ENCODE results near the gene ZNF219. TPM values are rescaled to one million over a fixed set of nuclear protein-coding genes. Genes with fewer than 3 reads are reported as not detected.
A peak's percentile ranks its signal among the peaks of the same experiment; 100 is the strongest.

The ZNF219 gene
- total and polyA plus RNA-seq, 2 of the 13 experiments (the other 11 are each of a cell fraction or from before 2014, with no cell fraction given): 34.5 to 36.6 TPM

DNA sequence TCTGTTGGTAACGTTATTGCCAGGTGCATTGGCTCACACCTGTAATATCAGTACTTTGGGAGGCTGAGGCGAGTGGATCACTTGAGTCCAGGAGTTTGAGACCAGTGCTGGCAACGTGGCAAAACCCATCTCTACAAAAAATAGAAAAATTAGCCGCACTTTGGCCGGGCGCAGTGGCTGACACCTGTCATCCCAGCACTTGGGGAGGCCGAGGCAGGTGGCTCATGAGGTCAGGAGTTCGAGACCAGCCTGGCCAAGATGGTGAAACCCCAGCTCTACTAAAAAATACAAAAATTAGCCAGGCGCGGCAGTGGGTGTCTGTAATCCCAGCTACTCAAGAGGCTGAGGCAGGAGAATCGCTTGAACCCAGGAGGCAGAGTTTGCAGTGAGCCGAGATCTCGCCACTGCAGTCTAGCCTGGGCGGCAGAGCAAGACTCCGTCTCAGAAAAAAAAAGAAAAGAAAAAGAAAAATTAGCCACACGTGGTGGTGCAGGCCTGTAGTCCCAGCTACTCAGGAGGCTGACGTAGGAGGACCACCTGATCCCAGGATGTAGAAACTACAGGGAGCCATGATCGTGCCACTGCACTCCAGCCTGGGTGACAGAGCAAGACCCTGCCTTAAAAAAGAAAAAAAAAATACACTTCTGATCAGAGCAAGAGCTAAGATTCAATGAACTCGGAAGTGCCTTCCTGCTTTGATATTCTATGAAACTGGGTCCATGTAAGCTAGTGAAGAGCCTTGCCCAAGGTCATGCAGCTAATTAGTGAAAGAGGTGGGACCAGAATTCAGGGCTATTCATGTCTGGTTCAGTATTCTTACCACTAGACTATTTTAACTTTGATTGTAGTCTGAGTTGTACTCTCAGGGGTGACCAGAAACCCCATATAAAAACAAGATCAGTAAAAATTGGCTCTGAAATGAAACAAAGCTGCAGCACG lies 45.0 kb downstream of the ZNF219 start (continued):
- TF ChIP-seq, protein P1, sequence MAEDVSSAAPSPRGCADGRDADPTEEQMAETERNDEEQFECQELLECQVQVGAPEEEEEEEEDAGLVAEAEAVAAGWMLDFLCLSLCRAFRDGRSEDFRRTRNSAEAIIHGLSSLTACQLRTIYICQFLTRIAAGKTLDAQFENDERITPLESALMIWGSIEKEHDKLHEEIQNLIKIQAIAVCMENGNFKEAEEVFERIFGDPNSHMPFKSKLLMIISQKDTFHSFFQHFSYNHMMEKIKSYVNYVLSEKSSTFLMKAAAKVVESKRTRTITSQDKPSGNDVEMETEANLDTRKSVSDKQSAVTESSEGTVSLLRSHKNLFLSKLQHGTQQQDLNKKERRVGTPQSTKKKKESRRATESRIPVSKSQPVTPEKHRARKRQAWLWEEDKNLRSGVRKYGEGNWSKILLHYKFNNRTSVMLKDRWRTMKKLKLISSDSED (CRISPR knock-in tag; IDR thresholded peaks at IDR 0.05): no peak
- TF ChIP-seq ZFP62 (CRISPR knock-in tag; IDR thresholded peaks at IDR 0.05): no peak
- peak; percentile 20; the same call in 1 of the 2 replicates for TF ChIP-seq SPEN (CRISPR knock-in tag; IDR thresholded peaks at IDR 0.05; ENCODE audit: low read depth)
- TF ChIP-seq PAF1 (CRISPR knock-in tag; IDR thresholded peaks at IDR 0.05): no peak
- peak; percentile 15; the same call in 1 of the 2 replicates for TF ChIP-seq ZNF264 (CRISPR knock-in tag; IDR thresholded peaks at IDR 0.05)
- TF ChIP-seq, protein P2, sequence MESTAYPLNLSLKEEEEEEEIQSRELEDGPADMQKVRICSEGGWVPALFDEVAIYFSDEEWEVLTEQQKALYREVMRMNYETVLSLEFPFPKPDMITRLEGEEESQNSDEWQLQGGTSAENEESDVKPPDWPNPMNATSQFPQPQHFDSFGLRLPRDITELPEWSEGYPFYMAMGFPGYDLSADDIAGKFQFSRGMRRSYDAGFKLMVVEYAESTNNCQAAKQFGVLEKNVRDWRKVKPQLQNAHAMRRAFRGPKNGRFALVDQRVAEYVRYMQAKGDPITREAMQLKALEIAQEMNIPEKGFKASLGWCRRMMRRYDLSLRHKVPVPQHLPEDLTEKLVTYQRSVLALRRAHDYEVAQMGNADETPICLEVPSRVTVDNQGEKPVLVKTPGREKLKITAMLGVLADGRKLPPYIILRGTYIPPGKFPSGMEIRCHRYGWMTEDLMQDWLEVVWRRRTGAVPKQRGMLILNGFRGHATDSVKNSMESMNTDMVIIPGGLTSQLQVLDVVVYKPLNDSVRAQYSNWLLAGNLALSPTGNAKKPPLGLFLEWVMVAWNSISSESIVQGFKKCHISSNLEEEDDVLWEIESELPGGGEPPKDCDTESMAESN (CRISPR knock-in tag; conservative IDR thresholded peaks at IDR 0.05): peak; percentile 55; the same call in 1 of the 2 replicates
- TF ChIP-seq YEATS2 (CRISPR knock-in tag; IDR thresholded peaks at IDR 0.05; ENCODE audit: borderline replicate concordance): no peak
- TF ChIP-seq ASH2L (IDR thresholded peaks at IDR 0.05; ENCODE audit: insufficient read length, low read depth, low read length): no peak
- TF ChIP-seq ELF3 (CRISPR knock-in tag; IDR thresholded peaks at IDR 0.05): peak; percentile 35; the same call in 1 of the 2 replicates
- TF ChIP-seq ZNF263 (CRISPR knock-in tag; IDR thresholded peaks at IDR 0.05): no peak; the same call in 1 of the 2 replicates
- no peak for TF ChIP-seq SETDB1 (CRISPR knock-in tag; IDR thresholded peaks at IDR 0.05; ENCODE audit: borderline replicate concordance)
- peak; percentile 64; the same call in 1 of the 2 replicates for TF ChIP-seq ZNF225 (CRISPR knock-in tag; IDR thresholded peaks at IDR 0.05)
- TF ChIP-seq, protein P3, sequence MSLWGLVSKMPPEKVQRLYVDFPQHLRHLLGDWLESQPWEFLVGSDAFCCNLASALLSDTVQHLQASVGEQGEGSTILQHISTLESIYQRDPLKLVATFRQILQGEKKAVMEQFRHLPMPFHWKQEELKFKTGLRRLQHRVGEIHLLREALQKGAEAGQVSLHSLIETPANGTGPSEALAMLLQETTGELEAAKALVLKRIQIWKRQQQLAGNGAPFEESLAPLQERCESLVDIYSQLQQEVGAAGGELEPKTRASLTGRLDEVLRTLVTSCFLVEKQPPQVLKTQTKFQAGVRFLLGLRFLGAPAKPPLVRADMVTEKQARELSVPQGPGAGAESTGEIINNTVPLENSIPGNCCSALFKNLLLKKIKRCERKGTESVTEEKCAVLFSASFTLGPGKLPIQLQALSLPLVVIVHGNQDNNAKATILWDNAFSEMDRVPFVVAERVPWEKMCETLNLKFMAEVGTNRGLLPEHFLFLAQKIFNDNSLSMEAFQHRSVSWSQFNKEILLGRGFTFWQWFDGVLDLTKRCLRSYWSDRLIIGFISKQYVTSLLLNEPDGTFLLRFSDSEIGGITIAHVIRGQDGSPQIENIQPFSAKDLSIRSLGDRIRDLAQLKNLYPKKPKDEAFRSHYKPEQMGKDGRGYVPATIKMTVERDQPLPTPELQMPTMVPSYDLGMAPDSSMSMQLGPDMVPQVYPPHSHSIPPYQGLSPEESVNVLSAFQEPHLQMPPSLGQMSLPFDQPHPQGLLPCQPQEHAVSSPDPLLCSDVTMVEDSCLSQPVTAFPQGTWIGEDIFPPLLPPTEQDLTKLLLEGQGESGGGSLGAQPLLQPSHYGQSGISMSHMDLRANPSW (CRISPR knock-in tag; IDR thresholded peaks at IDR 0.05; ENCODE audit: borderline replicate concordance): 0 out of 2 replicates have a peak, but pooled peaks have one; percentile 1
- TF ChIP-seq, protein P4, sequence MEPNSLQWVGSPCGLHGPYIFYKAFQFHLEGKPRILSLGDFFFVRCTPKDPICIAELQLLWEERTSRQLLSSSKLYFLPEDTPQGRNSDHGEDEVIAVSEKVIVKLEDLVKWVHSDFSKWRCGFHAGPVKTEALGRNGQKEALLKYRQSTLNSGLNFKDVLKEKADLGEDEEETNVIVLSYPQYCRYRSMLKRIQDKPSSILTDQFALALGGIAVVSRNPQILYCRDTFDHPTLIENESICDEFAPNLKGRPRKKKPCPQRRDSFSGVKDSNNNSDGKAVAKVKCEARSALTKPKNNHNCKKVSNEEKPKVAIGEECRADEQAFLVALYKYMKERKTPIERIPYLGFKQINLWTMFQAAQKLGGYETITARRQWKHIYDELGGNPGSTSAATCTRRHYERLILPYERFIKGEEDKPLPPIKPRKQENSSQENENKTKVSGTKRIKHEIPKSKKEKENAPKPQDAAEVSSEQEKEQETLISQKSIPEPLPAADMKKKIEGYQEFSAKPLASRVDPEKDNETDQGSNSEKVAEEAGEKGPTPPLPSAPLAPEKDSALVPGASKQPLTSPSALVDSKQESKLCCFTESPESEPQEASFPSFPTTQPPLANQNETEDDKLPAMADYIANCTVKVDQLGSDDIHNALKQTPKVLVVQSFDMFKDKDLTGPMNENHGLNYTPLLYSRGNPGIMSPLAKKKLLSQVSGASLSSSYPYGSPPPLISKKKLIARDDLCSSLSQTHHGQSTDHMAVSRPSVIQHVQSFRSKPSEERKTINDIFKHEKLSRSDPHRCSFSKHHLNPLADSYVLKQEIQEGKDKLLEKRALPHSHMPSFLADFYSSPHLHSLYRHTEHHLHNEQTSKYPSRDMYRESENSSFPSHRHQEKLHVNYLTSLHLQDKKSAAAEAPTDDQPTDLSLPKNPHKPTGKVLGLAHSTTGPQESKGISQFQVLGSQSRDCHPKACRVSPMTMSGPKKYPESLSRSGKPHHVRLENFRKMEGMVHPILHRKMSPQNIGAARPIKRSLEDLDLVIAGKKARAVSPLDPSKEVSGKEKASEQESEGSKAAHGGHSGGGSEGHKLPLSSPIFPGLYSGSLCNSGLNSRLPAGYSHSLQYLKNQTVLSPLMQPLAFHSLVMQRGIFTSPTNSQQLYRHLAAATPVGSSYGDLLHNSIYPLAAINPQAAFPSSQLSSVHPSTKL (CRISPR knock-in tag; IDR thresholded peaks at IDR 0.05): 0 out of 2 replicates have a peak, but pooled peaks have one; percentile 18
- TF ChIP-seq ZNF160 (CRISPR knock-in tag; IDR thresholded peaks at IDR 0.05): peak; percentile 28; the same call in 1 of the 2 replicates
- no peak for TF ChIP-seq RBM39 (IDR thresholded peaks at IDR 0.05; ENCODE audit: low read depth, low read length, poor library complexity, severe bottlenecking)
- TF ChIP-seq ZNF180 (CRISPR knock-in tag; IDR thresholded peaks at IDR 0.05; ENCODE audit: borderline replicate concordance, low read depth): no peak
- peak; percentile 24; the same call in 1 of the 2 replicates for TF ChIP-seq MED1 (CRISPR knock-in tag; IDR thresholded peaks at IDR 0.05)

Data from HepG2 (cell line).